Spleen (tissue), 11 donors: ENCODE measurements around the gene LNX1. TPM values are rescaled to one million over a fixed set of nuclear protein-coding genes. Genes with fewer than 3 reads are reported as not detected.

Experiments used
- DNase-seq: peaks from one replicate; pipeline ENCODE4 v3.0.0-alpha.2; 2020
- H3K27ac ChIP-seq, 8 donors: fragments of 200-600 bp; sonication (generic) in 7 of 8; 1 replicate in 4 of 8; 2 replicates in 4 of 8; pipeline versions ENCODE4 v1.5.0 to v1.8.0; 2016 to 2021; ENCODE audit warnings: inconsistent platforms in 4 of 8, mild to moderate bottlenecking in 4 of 8, moderate library complexity in 1 of 8
- H3K27me3 ChIP-seq, 7 donors: fragments of 200-600 bp; sonication (generic) in 6 of 7; replicated peaks in 1 of 7; 1 replicate in 4 of 7; 2 replicates in 3 of 7; pipeline versions ENCODE4 v1.5.0 to v1.8.0; 2016 to 2021; ENCODE audit warnings: inconsistent platforms in 3 of 7, mild to moderate bottlenecking in 1 of 7
- H3K36me3 ChIP-seq, 6 donors: fragments of 200-600 bp; sonication (generic) in 5 of 6; 1 replicate in 4 of 6; 2 replicates in 2 of 6; pipeline versions ENCODE4 v1.5.0 to v1.8.0; 2016 to 2021; ENCODE audit warnings: inconsistent platforms in 2 of 6
- H3K4me1 ChIP-seq, 6 donors: fragments of 200-600 bp; sonication (generic) in 5 of 6; 1 replicate in 3 of 6; 2 replicates in 3 of 6; pipeline versions ENCODE4 v1.5.0 to v1.8.0; 2016 to 2021; ENCODE audit warnings: inconsistent platforms in 3 of 6
- H3K4me3 ChIP-seq, 8 donors: fragments of 200-600 bp; sonication (generic) in 7 of 8; 1 replicate in 4 of 8; 2 replicates in 4 of 8; pipeline versions ENCODE4 v1.5.0 to v1.8.0; 2016 to 2021; ENCODE audit warnings: inconsistent platforms in 4 of 8, mild to moderate bottlenecking in 4 of 8, moderate library complexity in 2 of 8
- H3K9me3 ChIP-seq, 8 donors: fragments of 200-600 bp; sonication (generic) in 7 of 8; 1 replicate in 4 of 8; 2 replicates in 4 of 8; pipeline versions ENCODE4 v1.5.0 to v1.8.0; 2016 to 2021; ENCODE audit warnings: inconsistent platforms in 4 of 8
- POLR2A ChIP-seq, 3 donors: fragments of 450-650 bp; IDR thresholded peaks; one replicate each; pipeline ENCODE4 v1.5.1; 2017; ENCODE audit warnings: antibody characterized with exemption in 3 of 3, mild to moderate bottlenecking in 1 of 3
- POLR2AphosphoS5 ChIP-seq, 3 donors: sonication (generic); formaldehyde crosslinking; IDR thresholded peaks; one replicate each; pipeline ENCODE4 v1.5.1; 2017; ENCODE audit warnings: antibody characterized with exemption in 3 of 3
- WGBS, 5 donors: extraction: QIAGEN DNeasy Blood & Tissue Kit in 3 of 5; methylation state at CpG; one replicate each; pipeline versions ENCODE4 v1.1.5 to v1.1.7; 2013 to 2018; 5-methylcytosine and 5-hydroxymethylcytosine counted together
- intact Hi-C: fragments of 100-400 bp; cut with DNase I; formaldehyde crosslinking; loops from one replicate; pipeline ENCODE4 v1.15.0; 2023; ENCODE audit warnings: low total_unique reads
- polyA plus RNA-seq, 3 donors: library from polyadenylated mRNA; stranded (reverse); fragments of 200-250 nt; gene quantifications; one replicate each; pipeline ENCODE4 v1.2.1, GENCODE V29; 2013
- total RNA-seq, 7 donors: library from RNA; depleted of rRNA in 3 of 7; stranded (reverse); fragments of >200 nt in 3 of 7; fragmentation: NEBNext Ultra II Directional in 4 of 7; extraction: Animal tissue kit (Norgen Biotek cat#: 25700) in 4 of 7; gene quantifications; one replicate each; pipeline versions ENCODE4 v1.1.0 to v1.2.1, GENCODE V29; 2016 to 2021
- TF ChIP-seq, protein P1 (sequence below), 11 experiments: fragments of 200-600 bp in 7 of 11; fragments of 450-650 bp in 4 of 11; sonication (generic) in 4 of 11; IDR thresholded peaks in 8 of 11; conservative IDR thresholded peaks in 3 of 11; 1 replicate in 7 of 11; 2 replicates in 4 of 11; pipeline versions ENCODE4 v1.4.0 to v1.8.0; 2016 to 2021; ENCODE audit warnings: antibody characterized with exemption in 11 of 11, inconsistent platforms in 4 of 11, mild to moderate bottlenecking in 1 of 11
- donor health status: healthy with polysubstance abuse.
- donor health status: DM: no; HTN: no; CAD: no; lungs with moderate emphysema.
- donor health status: DM: no; HTN: no; CAD: no.
- donor health status: Bipolar disorder and iron deficiency.
- donor health status: healthy.
- donor health status: DM: no; HTN: no; CAD: no.
- donor health status: DM: yes; HTN: yes; CAD: no.

Gene LNX1
- total and polyA plus RNA-seq, 10 donors: 0.08 to 0.20 (median 0.13) TPM; not detected in 5

DNA sequence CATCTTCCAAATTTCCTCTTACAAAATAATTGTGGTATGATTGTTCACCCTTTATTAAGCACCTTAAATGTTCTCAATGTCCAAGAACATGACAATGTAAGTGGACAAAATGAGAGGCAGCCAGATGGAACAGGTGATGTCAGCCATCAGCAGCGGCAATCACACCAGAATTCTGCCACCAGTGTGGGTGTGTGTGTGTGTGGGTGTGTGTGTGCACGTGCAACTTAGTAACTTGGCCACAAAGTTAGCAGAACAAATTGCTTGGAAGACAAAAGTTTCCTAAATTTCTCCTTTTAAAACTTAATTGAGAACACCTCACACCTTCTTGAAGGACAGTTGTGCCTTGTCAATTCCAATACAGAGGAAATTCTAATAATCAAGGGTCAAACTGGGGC is 18.7 kb downstream of the LNX1 start:
- WGBS, 5 donors: 60 to 76% (median 69%) methylated on average over 2 of the region's 2 CpGs
- peaks cover 0 to 9% (median 0%) of the 10 kb centered on the region in 6 donors for H3K4me1 ChIP-seq
- no peaks in the 10 kb centered on the region for H3K36me3 ChIP-seq
- no peak overlapping the region for H3K27ac ChIP-seq
- TF ChIP-seq, protein P1, sequence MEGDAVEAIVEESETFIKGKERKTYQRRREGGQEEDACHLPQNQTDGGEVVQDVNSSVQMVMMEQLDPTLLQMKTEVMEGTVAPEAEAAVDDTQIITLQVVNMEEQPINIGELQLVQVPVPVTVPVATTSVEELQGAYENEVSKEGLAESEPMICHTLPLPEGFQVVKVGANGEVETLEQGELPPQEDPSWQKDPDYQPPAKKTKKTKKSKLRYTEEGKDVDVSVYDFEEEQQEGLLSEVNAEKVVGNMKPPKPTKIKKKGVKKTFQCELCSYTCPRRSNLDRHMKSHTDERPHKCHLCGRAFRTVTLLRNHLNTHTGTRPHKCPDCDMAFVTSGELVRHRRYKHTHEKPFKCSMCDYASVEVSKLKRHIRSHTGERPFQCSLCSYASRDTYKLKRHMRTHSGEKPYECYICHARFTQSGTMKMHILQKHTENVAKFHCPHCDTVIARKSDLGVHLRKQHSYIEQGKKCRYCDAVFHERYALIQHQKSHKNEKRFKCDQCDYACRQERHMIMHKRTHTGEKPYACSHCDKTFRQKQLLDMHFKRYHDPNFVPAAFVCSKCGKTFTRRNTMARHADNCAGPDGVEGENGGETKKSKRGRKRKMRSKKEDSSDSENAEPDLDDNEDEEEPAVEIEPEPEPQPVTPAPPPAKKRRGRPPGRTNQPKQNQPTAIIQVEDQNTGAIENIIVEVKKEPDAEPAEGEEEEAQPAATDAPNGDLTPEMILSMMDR (IDR thresholded peaks at IDR 0.05 in 8 of 11, conservative IDR thresholded peaks at IDR 0.05 in 3 of 11): no peak
- TF ChIP-seq POLR2A (IDR thresholded peaks at IDR 0.05) (no peak), POLR2AphosphoS5 (IDR thresholded peaks at IDR 0.05) (no peak)
- no peak for DNase-seq
- intact Hi-C loops: no loop called here
- no peaks in the 10 kb centered on the region for H3K27me3 ChIP-seq
- H3K4me3 ChIP-seq: no peak overlapping the region
- peaks cover 0 to 4% (median 0%) of the 10 kb centered on the region in 8 donors for H3K9me3 ChIP-seq

DNA sequence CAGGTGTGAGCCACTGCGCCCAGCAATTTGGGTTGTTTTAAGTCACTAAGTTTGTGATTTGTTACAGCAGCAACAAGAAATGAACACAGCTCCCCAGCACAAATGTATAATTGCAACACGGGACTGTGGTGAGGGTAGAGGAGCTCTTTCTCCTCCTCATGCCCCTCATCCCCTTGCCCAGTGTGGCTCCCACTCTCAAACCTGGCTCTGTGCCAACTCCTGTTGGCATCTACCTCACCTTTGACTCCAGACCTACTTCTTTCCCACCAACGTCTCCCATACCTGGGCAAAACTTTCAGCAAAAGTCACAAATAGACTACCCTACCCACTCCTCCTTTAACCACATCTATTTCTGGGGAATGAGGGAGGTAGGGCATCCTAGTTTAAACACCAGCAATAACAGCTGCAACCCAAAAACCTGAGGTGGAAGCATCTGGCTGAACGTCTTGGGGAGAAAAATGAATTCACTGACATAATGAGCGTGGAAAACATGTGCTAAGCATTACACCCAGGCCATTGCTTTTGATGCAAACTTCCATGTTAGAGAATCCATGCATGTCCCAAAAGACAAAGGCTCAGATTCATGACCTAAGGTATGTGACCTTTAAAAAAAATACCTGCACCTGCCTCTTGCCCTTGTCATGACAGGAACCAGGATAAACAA is 19.2 kb downstream of the LNX1 start:
- no peak for DNase-seq
- peaks cover 0 to 4% (median 0%) of the 10 kb centered on the region in 8 donors for H3K9me3 ChIP-seq
- no peak overlapping the region for H3K4me3 ChIP-seq
- H3K27me3 ChIP-seq: no peaks in the 10 kb centered on the region
- H3K27ac ChIP-seq: no peak overlapping the region
- peaks cover 0 to 7% (median 0%) of the 10 kb centered on the region in 6 donors for H3K4me1 ChIP-seq
- intact Hi-C loops: no loop called here
- TF ChIP-seq POLR2A (IDR thresholded peaks at IDR 0.05): no peak
- WGBS, 5 donors: 81 to 90% (median 85%) methylated on average over 5 of the region's 5 CpGs
- H3K36me3 ChIP-seq: no peaks in the 10 kb centered on the region

DNA sequence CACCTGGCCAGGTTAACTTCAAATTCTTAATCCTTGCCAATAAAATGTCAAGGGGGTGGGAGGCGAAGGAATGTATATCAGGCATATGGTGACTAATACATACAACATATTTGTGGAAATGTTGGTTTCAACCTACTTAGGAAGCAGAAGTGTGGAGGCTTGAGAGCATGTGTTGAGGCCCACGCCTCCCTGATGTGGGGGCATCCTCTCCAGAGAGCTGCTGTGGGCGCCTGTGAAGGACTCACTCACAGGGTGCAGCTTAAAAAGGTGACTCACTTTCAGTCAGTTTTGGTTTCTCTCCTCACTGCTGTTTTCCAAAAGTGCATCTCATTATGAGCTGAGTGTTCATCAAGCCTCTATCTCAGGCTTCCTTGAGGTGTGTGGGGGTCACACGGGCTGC is 27.5 kb downstream of the LNX1 start:
- H3K36me3 ChIP-seq: no peaks in the 10 kb centered on the region
- WGBS, 5 donors: 59 to 81% (median 66%) methylated on average over 4 of the region's 4 CpGs
- no peak for DNase-seq
- no peak overlapping the region for H3K4me3 ChIP-seq
- TF ChIP-seq POLR2AphosphoS5 (IDR thresholded peaks at IDR 0.05) (no peak), POLR2A (IDR thresholded peaks at IDR 0.05) (no peak)
- TF ChIP-seq, protein P1 (IDR thresholded peaks at IDR 0.05 in 8 of 11, conservative IDR thresholded peaks at IDR 0.05 in 3 of 11): no peak
- no peaks in the 10 kb centered on the region for H3K9me3 ChIP-seq
- H3K27me3 ChIP-seq: no peaks in the 10 kb centered on the region
- intact Hi-C loops: no loop called here
- H3K4me1 ChIP-seq: peaks cover 0 to 5% (median 0%) of the 10 kb centered on the region in 6 donors
- no peak overlapping the region for H3K27ac ChIP-seq

DNA sequence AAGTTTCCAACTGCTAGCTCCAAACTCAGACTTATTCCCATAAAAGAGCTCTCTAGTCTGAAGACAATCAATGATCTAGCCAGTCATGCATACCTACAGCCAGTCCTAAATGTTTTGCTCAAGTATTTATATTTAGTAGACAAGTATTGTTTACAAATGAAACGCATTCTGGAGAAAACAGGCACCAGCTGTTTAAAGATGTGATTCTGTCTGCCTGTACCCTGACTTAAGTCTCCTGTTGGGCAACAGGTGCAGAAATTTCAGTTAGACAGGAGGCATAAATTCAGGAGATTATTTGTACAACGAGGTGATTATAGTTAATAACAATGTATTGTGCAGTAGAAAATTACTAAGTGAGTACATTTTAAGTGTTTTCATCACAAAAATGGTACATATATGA is 28.9 kb downstream of the LNX1 start:
- H3K9me3 ChIP-seq: no peaks in the 10 kb centered on the region
- no peak overlapping the region for H3K27ac ChIP-seq
- no peaks in the 10 kb centered on the region for H3K36me3 ChIP-seq
- no peaks in the 10 kb centered on the region for H3K27me3 ChIP-seq
- no peak for DNase-seq
- TF ChIP-seq, protein P1 (IDR thresholded peaks at IDR 0.05 in 8 of 11, conservative IDR thresholded peaks at IDR 0.05 in 3 of 11): no peak
- no peak for TF ChIP-seq POLR2A (IDR thresholded peaks at IDR 0.05)
- no peak for TF ChIP-seq POLR2AphosphoS5 (IDR thresholded peaks at IDR 0.05)
- no peak overlapping the region for H3K4me3 ChIP-seq
- WGBS, 5 donors: 68 to 87% (median 76%) methylated on average over 2 of the region's 2 CpGs
- intact Hi-C loops: no loop called here
- peaks cover 0 to 11% (median 0%) of the 10 kb centered on the region in 6 donors for H3K4me1 ChIP-seq
